SK-N-MC (cell line): ENCODE data around the gene B3GALT5.

ENCODE experiments used
- EZH2 ChIP-seq: fragments of 200-600 bp; sonication (generic); IDR thresholded peaks from one replicate; pipeline ENCODE4 v1.6.1; 2017; ENCODE audit warnings: antibody characterized with exemption
- POLR2AphosphoS5 ChIP-seq: IDR thresholded peaks from 2 replicates; pipeline ENCODE4 v1.6.1; 2012; ENCODE audit warnings: mild to moderate bottlenecking, low read depth, low read length, borderline replicate concordance

DNA sequence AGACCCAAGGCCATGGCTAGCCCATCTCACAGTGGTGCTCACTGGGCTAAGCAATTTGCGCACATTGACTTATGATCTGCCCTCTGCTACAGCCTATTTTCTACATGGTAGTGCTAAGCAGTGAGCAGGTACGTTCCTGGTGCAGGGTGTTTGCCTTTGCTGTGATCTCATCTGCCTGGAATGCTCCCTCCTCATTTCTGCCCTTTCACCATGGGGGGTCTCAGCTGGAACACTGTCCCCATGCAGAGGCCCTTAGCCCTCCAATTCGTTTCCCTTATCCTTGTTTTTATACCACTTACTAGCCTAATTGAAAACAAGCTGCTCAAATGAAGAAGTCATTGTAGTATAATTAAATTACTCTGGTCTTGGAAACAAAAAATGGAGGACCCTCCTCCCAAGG, 2.0 kb upstream of the B3GALT5 start:
- TF ChIP-seq POLR2AphosphoS5 (no peak), EZH2 (no peak)
